GM12878 (cell line): ENCODE measurements around the gene DICER1. TPM values are rescaled to one million over a fixed set of nuclear protein-coding genes. Genes with fewer than 3 reads are reported as not detected.

Experiments
- ATAC-seq: fragments of 200-7000 bp; cut with Tn5 transposase; 3 replicates; pipeline ENCODE4 v1.9.1; 2020; ENCODE audit warnings: mild to moderate bottlenecking, moderate library complexity
- BruUV-seq: library from RNA; stranded (reverse); fragments of 400-500 nt; replicated peaks from 2 replicates; lab custom pipeline; 2021; lab: Mats Ljungman, UMichigan
- CTCF ChIA-PET: fragments of 300-600 bp; sonication (Branson Sonifier 250); formaldehyde crosslinking; extraction: SDS; loops from one replicate; lab custom pipeline; 2021; ENCODE audit warnings: inconsistent platforms; lab: Yijun Ruan, JAX
- POLR2A ChIA-PET: fragments of 350-600 bp; formaldehyde crosslinking; extraction: SDS; loops from one replicate; lab custom pipeline; 2021; ENCODE audit warnings: inconsistent platforms; lab: Charles Lee
- RAD21 ChIA-PET: fragments of 300-600 bp; sonication (Branson Sonifier 250); formaldehyde crosslinking; loops from one replicate; lab custom pipeline; 2023; ENCODE audit warnings: antibody characterized with exemption; ENCODE audit not compliant: unreplicated experiment; lab: Charles Lee
- SMC1A ChIA-PET: fragments of 300-600 bp; sonication (Branson Sonifier 250); formaldehyde crosslinking; loops from one replicate; lab custom pipeline; 2023; ENCODE audit not compliant: unreplicated experiment, uncharacterized antibody; lab: Charles Lee
- DNase-seq: peaks from one replicate; pipeline ENCODE4 v3.0.0-alpha.2; 2011; ENCODE audit warnings: low read depth, low spot score
- FAIRE-seq: peaks from 3 replicates; lab custom pipeline; 2011; peaks lifted over from hg19 to GRCh38; lab: Jason Lieb, UNC
- H2AFZ ChIP-seq: 2 replicates; pipeline ENCODE4 v1.6.0; 2011; ENCODE audit warnings: low read depth, low read length, control low read depth; ENCODE audit not compliant: control insufficient read depth
- H3K27ac ChIP-seq: 2 replicates; pipeline ENCODE4 v1.5.1; 2011; ENCODE audit warnings: control low read depth; ENCODE audit not compliant: control insufficient read depth, insufficient read depth
- H3K27me3 ChIP-seq, 2 experiments: replicated peaks in 1 of 2; 2 replicates each; pipeline versions ENCODE4 v1.6.0 to v1.6.1; 2011; ENCODE audit warnings: low read length in 1 of 2; ENCODE audit not compliant: control insufficient read depth in 2 of 2, insufficient read depth in 2 of 2
- H3K36me3 ChIP-seq, 2 experiments: 2 replicates each; pipeline ENCODE4 v1.5.1; 2011; ENCODE audit warnings: low read length in 1 of 2; ENCODE audit not compliant: control insufficient read depth in 2 of 2, insufficient read depth in 2 of 2
- H3K4me1 ChIP-seq: 2 replicates; pipeline ENCODE4 v1.6.1; 2011; ENCODE audit warnings: mild to moderate bottlenecking, low read length, moderate library complexity, mixed read lengths; ENCODE audit not compliant: control insufficient read depth, insufficient read depth
- H3K4me2 ChIP-seq: 2 replicates; pipeline ENCODE4 v1.6.0; 2011; ENCODE audit warnings: control low read depth; ENCODE audit not compliant: control insufficient read depth, insufficient read depth
- H3K4me3 ChIP-seq: fragments of 200-600 bp; sonication (generic); 2 replicates; pipeline ENCODE4 v1.5.1; 2016
- H3K79me2 ChIP-seq: 2 replicates; pipeline ENCODE4 v1.6.0; 2011; ENCODE audit warnings: low read length; ENCODE audit not compliant: control insufficient read depth, insufficient read depth
- H3K9ac ChIP-seq: 2 replicates; pipeline ENCODE4 v1.8.0; 2011; ENCODE audit warnings: low read length, control low read depth, mixed read lengths; ENCODE audit not compliant: control insufficient read depth, insufficient read depth
- H3K9me3 ChIP-seq: replicated peaks from 3 replicates; pipeline ENCODE4 v1.5.1; 2011; ENCODE audit warnings: mild to moderate bottlenecking, low read length; ENCODE audit not compliant: control insufficient read depth, insufficient read depth
- H4K20me1 ChIP-seq: 2 replicates; pipeline ENCODE4 v1.6.0; 2011; ENCODE audit not compliant: control insufficient read depth, insufficient read depth
- ATF2 ChIP-seq: IDR thresholded peaks from 2 replicates; pipeline ENCODE4 v1.6.1; 2012; ENCODE audit warnings: low read length, inconsistent platforms
- EZH2 ChIP-seq: IDR thresholded peaks from 2 replicates; pipeline ENCODE4 v1.6.1; 2012; ENCODE audit warnings: low read depth, mild to moderate bottlenecking, control low read depth, inconsistent platforms, low read length, borderline replicate concordance; ENCODE audit not compliant: control insufficient read depth
- JUNB ChIP-seq: IDR thresholded peaks from 2 replicates; pipeline ENCODE4 v1.6.1; 2016; ENCODE audit warnings: antibody characterized with exemption, mild to moderate bottlenecking
- NR2F1 ChIP-seq: fragments of 450-650 bp; conservative IDR thresholded peaks from 2 replicates; pipeline ENCODE4 v1.6.1; 2017; ENCODE audit warnings: mild to moderate bottlenecking
- TCF12 ChIP-seq: IDR thresholded peaks from 2 replicates; pipeline ENCODE4 v1.6.1; 2011; ENCODE audit warnings: low read depth, mild to moderate bottlenecking, low read length
- ZNF207 ChIP-seq: fragments of 450-650 bp; IDR thresholded peaks from 2 replicates; pipeline ENCODE4 v1.6.1; 2014; ENCODE audit warnings: antibody characterized with exemption, mild to moderate bottlenecking, borderline replicate concordance
- ZNF274 ChIP-seq: IDR thresholded peaks from one replicate; pipeline ENCODE4 v1.8.0; 2011; ENCODE audit not compliant: insufficient read length, insufficient read depth
- WGBS: methylation state at CpG from one replicate; pipeline ENCODE4 v1.1.6; 2016; ENCODE audit warnings: low lambda C conversion rate; ENCODE audit not compliant: insufficient replicate concordance, insufficient coverage; ENCODE audit errors: missing lambda C conversion rate; 5-methylcytosine and 5-hydroxymethylcytosine counted together
- in situ Hi-C: fragments of 300-500 bp; cut with MboI; formaldehyde crosslinking; loops from 9 replicates; pipeline ENCODE4 v1.14.3; 2018; ENCODE audit warnings: mixed read lengths
- intact Hi-C: fragments of 100-400 bp; cut with micrococcal nuclease; formaldehyde crosslinking; loops from one replicate; pipeline ENCODE4 v1.14.2; 2022; ENCODE audit not compliant: unreplicated experiment
- polyA plus RNA-seq, 11 experiments: library from polyadenylated mRNA; depleted of rRNA in 4 of 11; unstranded in 6 of 11; stranded (reverse) in 5 of 11; fragments of >200 nt; fragmentation: Nextera tagmentation in 4 of 11; fragmentation: Illumina TruSeq in 1 of 11; extraction: Ambion mirVana in 4 of 11; extraction: Trizol in 1 of 11; gene quantifications; 1 replicate in 1 of 11; 2 replicates in 10 of 11; pipeline versions ENCODE4 v1.2.1 to v1.2.3, GENCODE V29; 2011 to 2016; ENCODE audit warnings: inconsistent platforms in 2 of 11, missing spikeins in 2 of 11, low read depth in 1 of 11
- total RNA-seq, 4 experiments: library from RNA; depleted of rRNA in 3 of 4; stranded (reverse); fragments of >200 nt in 3 of 4; fragmentation: Illumina TruSeq in 1 of 4; extraction: Trizol in 1 of 4; gene quantifications; 2 replicates each; pipeline versions ENCODE4 v1.2.1 to v1.2.3, GENCODE V29; 2013 to 2021
- TF ChIP-seq, protein P1 (sequence below): fragments of 450-650 bp; formaldehyde crosslinking; IDR thresholded peaks from 2 replicates; pipeline ENCODE4 v1.4.0; 2022; ENCODE audit warnings: mild to moderate bottlenecking, moderate library complexity

The DICER1 gene
- total and polyA plus RNA-seq, 10 of the 15 experiments (the other 5 are each of a cell fraction or from before 2014, with no cell fraction given) = 6.8 to 70.8 (median 37.1) TPM

- no peak for ATAC-seq
- BruUV-seq = no TSS peak
- Histone ChIP-seq H3K79me2 (no peaks in the 10 kb centered on the region), H3K4me1 (no peaks in the 10 kb centered on the region), H3K9ac (no peak overlapping the region)
- in situ Hi-C loops = no loop called here
- SMC1A ChIA-PET = interaction anchor here (1.3 kb wide), 1 partner anchor 9 kb away, joined by 4 read pairs; no protein-coding TSS in a partner anchor
- CTCF ChIA-PET = interaction anchor here (0.7 to 1.6 kb wide), 2 partner anchors 14 to 588 kb away, joined by 3 to 5 read pairs; no protein-coding TSS in a partner anchor
- DNase-seq = no peak
- no peak for TF ChIP-seq ATF2
- TF ChIP-seq TCF12 = no peak
- TF ChIP-seq NR2F1 = no peak
- no peak for TF ChIP-seq JUNB
- TF ChIP-seq, protein P1, sequence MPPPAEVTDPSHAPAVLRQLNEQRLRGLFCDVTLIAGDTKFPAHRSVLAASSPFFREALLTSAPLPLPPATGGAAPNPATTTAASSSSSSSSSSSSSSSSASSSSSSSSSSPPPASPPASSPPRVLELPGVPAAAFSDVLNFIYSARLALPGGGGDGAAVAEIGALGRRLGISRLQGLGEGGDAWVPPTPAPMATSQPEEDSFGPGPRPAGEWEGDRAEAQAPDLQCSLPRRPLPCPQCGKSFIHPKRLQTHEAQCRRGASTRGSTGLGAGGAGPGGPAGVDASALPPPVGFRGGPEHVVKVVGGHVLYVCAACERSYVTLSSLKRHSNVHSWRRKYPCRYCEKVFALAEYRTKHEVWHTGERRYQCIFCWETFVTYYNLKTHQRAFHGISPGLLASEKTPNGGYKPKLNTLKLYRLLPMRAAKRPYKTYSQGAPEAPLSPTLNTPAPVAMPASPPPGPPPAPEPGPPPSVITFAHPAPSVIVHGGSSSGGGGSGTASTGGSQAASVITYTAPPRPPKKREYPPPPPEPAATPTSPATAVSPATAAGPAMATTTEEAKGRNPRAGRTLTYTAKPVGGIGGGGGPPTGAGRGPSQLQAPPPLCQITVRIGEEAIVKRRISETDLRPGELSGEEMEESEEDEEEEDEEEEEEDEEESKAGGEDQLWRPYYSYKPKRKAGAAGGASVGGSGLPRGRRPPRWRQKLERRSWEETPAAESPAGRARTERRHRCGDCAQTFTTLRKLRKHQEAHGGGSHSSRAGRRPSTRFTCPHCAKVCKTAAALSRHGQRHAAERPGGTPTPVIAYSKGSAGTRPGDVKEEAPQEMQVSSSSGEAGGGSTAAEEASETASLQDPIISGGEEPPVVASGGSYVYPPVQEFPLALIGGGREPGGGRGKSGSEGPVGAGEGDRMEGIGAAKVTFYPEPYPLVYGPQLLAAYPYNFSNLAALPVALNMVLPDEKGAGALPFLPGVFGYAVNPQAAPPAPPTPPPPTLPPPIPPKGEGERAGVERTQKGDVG (CRISPR knock-in tag) = no peak
- TF ChIP-seq ZNF207 = no peak
- TF ChIP-seq EZH2 = no peak
- no peak for TF ChIP-seq ZNF274
- TF ChIP-seq, all 136 proteins: peak for 0
- no peak overlapping the region for H3K4me2 ChIP-seq
- ChIA-PET POLR2A (no interaction called here), RAD21 (no interaction called here)
- H3K27ac ChIP-seq = no peak overlapping the region
- H3K27me3 ChIP-seq = no peaks in the 10 kb centered on the region
- no peaks in the 10 kb centered on the region for H3K9me3 ChIP-seq
- WGBS = 86% methylated on average over 5 of the region's 5 CpGs
- no peak overlapping the region for H3K4me3 ChIP-seq
- no peak for FAIRE-seq
- no peaks in the 10 kb centered on the region for H4K20me1 ChIP-seq
- peaks cover 7 to 36% of the 10 kb centered on the region in 2 experiments for H3K36me3 ChIP-seq
- intact Hi-C loops = no loop called here
- no peak overlapping the region for H2AFZ ChIP-seq
These were observed 52.4 kb downstream of the DICER1 start for GRCh38 chr14:95104911-95105310.
